Activated CD8-positive, alpha-beta memory T cell treated with anti-CD3 and anti-CD28 coated beads, Interleukin-2, amount 10 ng/mL, durations not matched to agents 7 days and 5 days (primary cell): ENCODE data around the gene CUTA. TPM values are rescaled to one million over a fixed set of nuclear protein-coding genes. Genes with fewer than 3 reads are reported as not detected.

Experiments
- ATAC-seq: fragments of 150-1000 bp; cut with Tn5 transposase; one replicate; pipeline ENCODE4 v1.10.0; 2021; ENCODE audit warnings: moderate library complexity
- CTCF ChIA-PET: fragments of 350-600 bp; sonication (Branson Sonifier 250); formaldehyde crosslinking; loops from one replicate; lab custom pipeline; 2021; ENCODE audit warnings: antibody characterized with exemption; lab: Charles Lee
- DNase-seq: peaks from one replicate; pipeline ENCODE4 v3.0.0-alpha.2; 2020
- H3K27ac Mint-ChIP-seq: one replicate; pipeline ENCODE4 v1.8.0; 2021; ENCODE audit warnings: mild to moderate bottlenecking, mixed read lengths
- H3K27me3 Mint-ChIP-seq: one replicate; pipeline ENCODE4 v1.8.0; 2021; ENCODE audit warnings: mixed read lengths
- H3K36me3 Mint-ChIP-seq: one replicate; pipeline ENCODE4 v1.8.0; 2021; ENCODE audit warnings: mild to moderate bottlenecking, mixed read lengths
- H3K4me1 Mint-ChIP-seq: one replicate; pipeline ENCODE4 v1.8.0; 2021; ENCODE audit warnings: mixed read lengths
- H3K4me3 Mint-ChIP-seq: one replicate; pipeline ENCODE4 v1.8.0; 2021; ENCODE audit warnings: mild to moderate bottlenecking, moderate library complexity, mixed read lengths
- H3K9me3 Mint-ChIP-seq: one replicate; pipeline ENCODE4 v1.8.0; 2022; ENCODE audit warnings: low read depth, mixed read lengths
- total RNA-seq, 2 experiments: library from RNA; stranded (reverse); gene quantifications; one replicate each; pipeline ENCODE4 v1.2.3, GENCODE V29; 2021

Gene CUTA, protein sequence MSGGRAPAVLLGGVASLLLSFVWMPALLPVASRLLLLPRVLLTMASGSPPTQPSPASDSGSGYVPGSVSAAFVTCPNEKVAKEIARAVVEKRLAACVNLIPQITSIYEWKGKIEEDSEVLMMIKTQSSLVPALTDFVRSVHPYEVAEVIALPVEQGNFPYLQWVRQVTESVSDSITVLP
- 100 to 1,000 TPM; 196 to 197 TPM for total RNA-seq

DNA sequence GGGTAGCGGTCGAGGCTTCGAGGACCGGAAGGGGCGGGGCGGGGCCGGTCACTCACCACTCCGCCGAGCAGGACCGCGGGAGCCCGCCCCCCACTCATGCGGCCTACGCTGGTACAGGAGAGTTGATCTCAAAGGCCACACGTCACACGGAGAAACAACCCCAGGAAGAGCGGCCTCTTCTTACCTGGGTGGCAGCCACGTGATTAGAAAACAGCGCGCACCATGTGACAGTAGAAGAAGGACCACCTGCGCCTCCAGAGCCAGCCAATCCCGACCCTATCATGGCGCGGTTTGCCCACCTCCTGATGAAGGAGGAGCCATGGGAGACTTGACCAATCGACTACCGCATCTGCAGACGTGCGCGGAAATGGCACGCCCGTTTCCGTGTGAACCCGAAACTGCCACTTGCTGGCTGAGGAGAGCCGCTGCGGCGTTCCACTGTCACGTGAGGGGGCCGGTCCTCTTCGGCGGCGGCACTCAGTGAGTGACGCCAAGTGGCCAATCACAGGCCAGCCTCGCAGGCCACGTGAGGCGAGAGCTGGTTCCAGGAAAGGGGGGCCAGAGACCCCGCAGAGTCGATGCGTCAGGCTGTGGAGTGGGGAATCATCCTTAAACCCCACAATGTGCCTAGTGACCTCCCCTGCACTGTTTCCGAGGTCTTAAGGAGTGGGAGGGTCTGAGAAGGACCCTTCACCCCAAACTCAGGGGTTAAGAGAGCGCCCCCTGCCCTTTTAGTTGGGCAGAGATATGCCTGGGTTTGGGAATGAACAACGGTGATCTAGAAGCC lies at the start of gene CUTA:
Gene CUTA (minus strand): TSS at position 205 of the 787 bp plus-strand sequence. CDS start 107 bp downstream, at position 98.
- CTCF ChIA-PET: interaction anchor here (0.6 to 3.3 kb wide), 6 partner anchors 12 to 161 kb away, joined by 3 to 27 read pairs (median 3); partner anchors contain the start of genes BAK1 and ZBTB9
- peaks cover 20% of the 10 kb centered on the region for H3K36me3 Mint-ChIP-seq

DNA sequence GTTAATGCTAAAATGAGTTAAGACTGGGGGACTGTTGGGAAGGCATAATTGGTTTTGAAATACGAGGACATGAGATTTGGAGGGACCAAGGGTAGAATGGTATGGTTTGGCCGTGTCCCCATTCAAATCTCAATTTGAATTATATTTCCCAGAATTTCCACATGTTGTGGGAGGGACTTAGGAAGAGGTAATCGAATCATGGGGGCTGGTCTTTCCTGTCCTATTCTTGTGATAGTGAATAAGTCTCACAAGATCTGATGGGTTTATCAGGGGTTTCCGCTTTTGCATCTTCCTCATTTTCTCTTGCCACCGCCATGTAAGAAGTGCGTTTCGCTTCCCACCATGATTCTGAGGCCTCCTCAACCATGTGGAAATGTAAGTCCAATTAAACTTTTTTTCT lies 49.2 kb upstream of the CUTA start:
- DNase-seq (no peak), ATAC-seq (no peak)
- Mint-ChIP-seq H3K9me3 (no peaks in the 10 kb centered on the region), H3K4me3 (no peak overlapping the region), H3K36me3 (no peaks in the 10 kb centered on the region), H3K4me1 (no peaks in the 10 kb centered on the region), H3K27ac (no peak overlapping the region), H3K27me3 (peaks cover 11% of the 10 kb centered on the region)
- CTCF ChIA-PET: no interaction called here

More for the DNA sequence above, at the start of gene CUTA:
- H3K4me1 Mint-ChIP-seq: peaks cover 58% of the 10 kb centered on the region
- peak within 1 kb of the TSS; percentile 99 for H3K27ac Mint-ChIP-seq
- peaks cover 15% of the 10 kb centered on the region for H3K27me3 Mint-ChIP-seq
- no peaks in the 10 kb centered on the region for H3K9me3 Mint-ChIP-seq
- peak; percentile 100 for DNase-seq
- peak within 1 kb of the TSS; percentile 97 for H3K4me3 Mint-ChIP-seq
- ATAC-seq: peak; percentile 90

DNA sequence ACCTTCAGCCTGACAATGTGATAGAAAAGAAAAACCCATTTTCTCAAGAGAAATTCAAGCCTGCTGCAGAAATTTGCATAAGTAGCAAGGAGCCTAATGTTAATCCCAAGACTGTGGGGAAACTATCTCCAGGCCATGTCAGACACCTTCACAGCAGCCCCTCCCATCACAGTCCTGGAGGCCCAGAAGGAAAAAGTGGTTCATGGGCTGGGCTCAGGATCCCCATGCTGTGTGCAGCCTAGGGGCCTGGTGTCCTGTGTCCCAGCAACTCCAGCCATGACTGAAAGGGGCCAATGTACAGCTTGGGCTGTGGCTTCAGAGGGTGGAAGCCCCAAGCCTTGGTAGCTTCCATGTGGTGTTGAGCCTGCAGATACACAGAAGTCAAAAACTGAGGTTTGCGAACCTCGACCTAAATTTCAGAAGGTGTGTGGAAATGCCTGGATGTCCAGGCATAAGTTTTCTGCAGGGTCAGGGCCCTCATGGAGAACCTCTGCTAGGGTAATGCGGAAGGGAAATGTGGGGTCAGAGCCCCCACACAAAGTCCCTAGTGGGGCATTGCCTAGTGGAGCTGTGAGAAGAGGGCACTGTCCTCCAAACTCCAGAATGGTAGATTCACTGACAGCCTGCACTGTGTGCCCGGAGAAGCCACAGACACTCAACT lies 48.3 kb upstream of the CUTA start:
- no peaks in the 10 kb centered on the region for H3K4me1 Mint-ChIP-seq
- ATAC-seq (no peak), DNase-seq (no peak)
- peaks cover 11% of the 10 kb centered on the region for H3K27me3 Mint-ChIP-seq
- no peak overlapping the region for H3K4me3 Mint-ChIP-seq
- no peaks in the 10 kb centered on the region for H3K9me3 Mint-ChIP-seq
- CTCF ChIA-PET: interaction anchor here (0.7 kb wide), 1 partner anchor 10 kb away, joined by 4 read pairs; no protein-coding TSS in a partner anchor
- no peak overlapping the region for H3K27ac Mint-ChIP-seq
- no peaks in the 10 kb centered on the region for H3K36me3 Mint-ChIP-seq

DNA sequence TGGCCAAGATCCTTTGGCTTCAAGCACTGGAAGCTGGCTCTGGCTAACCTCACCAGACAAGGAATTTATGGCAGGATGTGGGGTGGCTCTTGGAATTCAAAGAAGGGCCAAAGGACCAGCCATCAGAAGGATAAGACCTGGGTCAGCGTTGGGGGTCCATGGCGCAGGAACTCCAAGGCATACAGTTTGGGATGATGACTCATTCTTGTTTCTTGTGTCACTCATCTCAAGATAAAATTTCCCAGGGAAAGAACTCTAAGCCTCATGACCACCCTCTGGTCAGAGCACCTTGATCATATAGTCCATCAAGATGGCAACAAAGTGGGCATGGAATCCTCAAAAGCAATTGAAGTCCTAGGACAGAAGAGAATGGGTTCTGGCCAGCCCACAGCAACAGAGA lies 41.3 kb upstream of the CUTA start:
- ATAC-seq: no peak
- H3K4me3 Mint-ChIP-seq: no peak overlapping the region

DNA sequence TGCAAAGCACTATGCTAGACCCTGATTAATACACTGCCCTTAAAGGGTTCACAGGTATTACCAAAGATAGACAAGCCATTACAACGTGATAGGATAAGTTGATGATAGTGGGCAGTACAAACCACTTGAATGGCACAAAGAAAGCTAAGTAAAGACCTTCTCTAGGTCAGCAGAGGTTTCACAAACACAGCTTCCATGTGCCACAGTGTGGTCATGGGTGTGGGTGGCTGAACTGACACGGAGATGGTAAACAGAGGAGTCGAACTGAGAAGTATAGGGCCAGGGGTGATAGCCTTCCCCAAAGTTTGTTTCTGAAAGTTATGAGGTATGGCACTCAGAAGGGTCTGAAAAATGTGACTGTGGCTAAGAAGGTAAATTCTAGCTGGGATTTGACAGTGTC lies 40.8 kb upstream of the CUTA start:
- Mint-ChIP-seq H3K36me3 (peaks cover 5% of the 10 kb centered on the region), H3K9me3 (no peaks in the 10 kb centered on the region), H3K4me1 (peaks cover 14% of the 10 kb centered on the region), H3K4me3 (no peak overlapping the region), H3K27ac (no peak overlapping the region), H3K27me3 (peaks cover 7% of the 10 kb centered on the region)
- ATAC-seq (no peak), DNase-seq (no peak)
- CTCF ChIA-PET: no interaction called here

More for the DNA sequence above, 41.3 kb upstream of the CUTA start:
- Mint-ChIP-seq H3K9me3 (no peaks in the 10 kb centered on the region), H3K4me1 (peaks cover 11% of the 10 kb centered on the region), H3K36me3 (peaks cover 5% of the 10 kb centered on the region), H3K27ac (no peak overlapping the region), H3K27me3 (peaks cover 8% of the 10 kb centered on the region)
- CTCF ChIA-PET: no interaction called here
- DNase-seq: no peak

DNA sequence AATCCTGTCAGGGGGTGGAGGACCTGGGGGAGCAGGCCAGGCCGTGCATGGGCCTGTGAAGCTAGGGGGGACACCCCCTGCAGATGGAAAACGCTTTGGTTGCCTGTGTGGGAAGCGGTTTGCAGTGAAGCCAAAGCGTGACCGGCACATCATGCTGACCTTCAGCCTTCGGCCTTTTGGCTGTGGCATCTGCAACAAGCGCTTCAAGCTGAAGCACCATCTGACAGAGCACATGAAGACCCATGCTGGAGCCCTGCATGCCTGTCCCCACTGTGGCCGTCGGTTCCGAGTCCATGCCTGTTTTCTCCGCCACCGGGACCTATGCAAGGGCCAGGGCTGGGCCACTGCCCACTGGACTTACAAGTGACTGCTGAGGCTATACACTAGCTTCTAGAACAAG lies 38.2 kb upstream of the CUTA start:
- Mint-ChIP-seq H3K27me3 (no peaks in the 10 kb centered on the region), H3K4me3 (no peak overlapping the region), H3K27ac (no peak overlapping the region), H3K4me1 (peaks cover 22% of the 10 kb centered on the region), H3K9me3 (no peaks in the 10 kb centered on the region), H3K36me3 (peaks cover 5% of the 10 kb centered on the region)
- DNase-seq: no peak
- ATAC-seq: no peak
- CTCF ChIA-PET: no interaction called here

DNA sequence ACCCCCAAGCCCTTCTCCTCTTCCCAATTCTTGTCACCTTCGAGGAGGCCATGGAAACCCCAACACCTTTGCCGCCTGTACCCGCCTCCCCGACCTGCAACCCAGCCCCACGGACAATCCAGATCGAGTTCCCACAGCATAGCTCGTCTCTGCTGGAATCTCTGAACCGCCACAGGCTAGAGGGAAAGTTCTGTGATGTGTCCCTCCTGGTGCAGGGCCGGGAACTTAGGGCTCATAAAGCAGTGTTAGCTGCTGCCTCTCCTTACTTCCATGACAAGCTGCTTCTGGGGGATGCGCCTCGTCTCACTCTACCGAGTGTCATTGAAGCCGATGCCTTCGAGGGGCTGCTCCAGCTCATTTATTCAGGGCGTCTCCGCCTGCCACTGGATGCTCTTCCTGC lies 37.1 kb upstream of the CUTA start:
- H3K27me3 Mint-ChIP-seq: no peaks in the 10 kb centered on the region
- CTCF ChIA-PET: interaction anchor here (1.1 to 1.8 kb wide), 8 partner anchors 13 to 256 kb away, joined by 3 to 8 read pairs (median 4); partner anchors contain the start of genes BAK1, CUTA, PFDN6 and UQCC2
- peaks cover 22% of the 10 kb centered on the region for H3K4me1 Mint-ChIP-seq
- H3K9me3 Mint-ChIP-seq: no peaks in the 10 kb centered on the region
- DNase-seq: no peak
- peak overlapping the region; percentile 86 for H3K27ac Mint-ChIP-seq
- H3K4me3 Mint-ChIP-seq: peak overlapping the region; percentile 96
- H3K36me3 Mint-ChIP-seq: peaks cover 7% of the 10 kb centered on the region
- ATAC-seq: no peak

DNA sequence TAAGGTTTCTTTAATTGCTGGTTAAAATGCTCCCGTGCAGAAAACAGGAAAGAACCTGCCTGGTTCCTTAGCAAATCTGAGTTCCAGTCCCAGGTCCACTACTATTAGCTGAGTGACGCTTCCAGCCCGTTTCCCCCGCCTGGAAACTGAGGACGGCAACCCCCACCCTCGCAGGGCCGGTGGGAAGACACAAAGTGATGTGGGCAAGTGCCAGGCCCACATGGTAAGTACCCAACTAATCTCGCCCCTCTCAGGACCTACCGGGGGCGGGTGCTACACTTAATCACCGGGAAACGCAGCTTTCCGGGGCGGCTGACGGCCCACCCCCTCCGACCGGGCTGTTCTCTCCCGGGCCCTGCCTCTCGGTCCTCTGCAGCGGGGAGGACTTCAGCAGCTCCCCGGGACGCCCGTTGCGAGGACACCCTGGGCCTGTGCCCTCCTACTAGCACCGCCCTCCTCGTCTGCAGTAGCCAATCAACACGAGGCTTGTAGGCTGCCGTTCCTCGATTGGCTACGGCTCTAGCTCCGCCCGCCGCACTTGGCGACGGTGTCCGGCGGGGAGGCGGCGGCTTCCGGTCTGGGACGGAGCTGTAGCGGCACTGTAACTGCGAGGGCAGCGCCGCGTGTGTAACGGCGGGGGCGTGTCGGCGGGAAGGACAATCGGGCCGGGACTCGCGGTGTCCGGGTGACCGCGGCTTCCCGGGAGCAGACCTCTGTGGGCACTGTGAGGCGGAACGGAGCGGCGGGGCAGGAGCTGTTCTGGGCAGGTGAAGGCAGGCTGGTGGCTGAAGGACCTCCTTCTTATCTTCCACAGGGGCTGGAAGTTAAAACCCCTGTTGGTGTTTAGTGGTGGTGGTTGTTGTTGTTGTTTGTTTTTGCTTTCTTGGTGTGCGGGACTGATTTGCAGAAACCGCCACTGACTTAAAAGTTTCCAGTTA lies 36.4 kb upstream of the CUTA start, which contains the start of gene ZBTB9:
Gene ZBTB9 (plus strand): TSS at position 568 of the 938 bp plus-strand sequence. CDS start 525 bp downstream, outside the sequence.
- no peaks in the 10 kb centered on the region for H3K27me3 Mint-ChIP-seq
- CTCF ChIA-PET: interaction anchor here (1.1 to 1.8 kb wide), 10 partner anchors 14 to 257 kb away, joined by 3 to 8 read pairs (median 4); partner anchors contain the start of genes BAK1, CUTA, PFDN6 and UQCC2

DNA sequence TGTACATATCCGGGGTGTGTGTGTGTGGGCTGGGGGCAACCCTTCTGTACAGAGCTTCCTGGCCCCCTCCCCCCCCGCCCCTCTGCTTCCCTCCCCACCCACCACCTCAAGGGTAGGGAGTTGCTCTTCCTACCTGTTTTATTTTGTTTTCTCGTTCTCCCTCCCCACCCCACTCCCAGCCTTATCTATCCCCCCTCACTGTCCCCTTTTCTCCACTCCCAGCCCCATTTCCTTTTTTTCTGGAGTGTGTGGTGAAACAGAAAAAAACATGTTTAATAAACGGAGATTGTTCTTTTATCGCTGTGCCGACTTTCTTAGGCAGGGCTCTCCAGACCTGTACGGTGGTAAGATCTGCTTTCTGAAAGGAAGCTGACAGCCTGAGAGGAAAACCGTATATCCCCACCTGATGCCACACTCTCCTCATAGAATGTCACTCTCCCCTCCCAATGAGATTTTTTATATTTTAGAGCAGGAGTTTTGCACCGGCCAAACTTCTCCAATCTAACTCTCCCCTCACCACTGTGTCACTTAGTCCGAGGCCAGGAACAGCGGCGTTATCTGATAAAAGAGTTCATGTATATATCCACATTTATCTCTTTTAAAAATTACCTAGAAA lies 35.6 kb upstream of the CUTA start:
- no peaks in the 10 kb centered on the region for H3K27me3 Mint-ChIP-seq
- ATAC-seq (no peak), DNase-seq (no peak)
- H3K36me3 Mint-ChIP-seq: peaks cover 10% of the 10 kb centered on the region
- no peaks in the 10 kb centered on the region for H3K9me3 Mint-ChIP-seq
- H3K4me3 Mint-ChIP-seq: peak overlapping the region; percentile 96
- peak overlapping the region; percentile 86 for H3K27ac Mint-ChIP-seq
- H3K4me1 Mint-ChIP-seq: peaks cover 22% of the 10 kb centered on the region
- CTCF ChIA-PET: interaction anchor here (1.3 to 1.8 kb wide), 7 partner anchors 15 to 164 kb away, joined by 3 to 8 read pairs (median 4); partner anchors contain the start of genes BAK1, PFDN6 and WDR46

More for the DNA sequence above, 36.4 kb upstream of the CUTA start, which contains the start of gene ZBTB9:
- no peaks in the 10 kb centered on the region for H3K9me3 Mint-ChIP-seq
- H3K27ac Mint-ChIP-seq: peak within 1 kb of the TSS; percentile 86
- DNase-seq (peak; percentile 98), ATAC-seq (peak; percentile 99)
- peaks cover 7% of the 10 kb centered on the region for H3K36me3 Mint-ChIP-seq
- peak within 1 kb of the TSS; percentile 96 for H3K4me3 Mint-ChIP-seq
- peaks cover 22% of the 10 kb centered on the region for H3K4me1 Mint-ChIP-seq

DNA sequence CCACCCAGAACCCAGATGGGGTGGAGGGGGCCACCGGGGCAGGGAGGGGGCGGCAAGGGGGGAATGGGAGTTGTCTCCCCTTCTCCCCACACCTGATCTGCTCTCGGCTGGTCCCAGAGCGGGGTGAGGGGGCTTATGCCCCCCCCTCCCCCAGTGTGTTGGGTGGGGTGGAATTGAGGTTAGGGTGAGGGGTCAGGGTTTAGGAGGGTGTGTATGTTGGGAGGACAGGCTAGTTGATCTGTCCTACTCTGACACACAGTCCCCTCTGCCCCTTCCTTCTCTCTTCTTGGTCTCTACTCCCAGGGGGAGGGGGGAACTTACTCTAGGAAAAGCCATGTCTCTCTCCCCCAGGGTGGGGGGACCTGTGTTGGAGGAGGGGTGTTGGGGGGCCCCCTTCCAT lies 34.6 kb upstream of the CUTA start:
- CTCF ChIA-PET: no interaction called here
- DNase-seq: no peak
- Mint-ChIP-seq H3K4me1 (peaks cover 22% of the 10 kb centered on the region), H3K27me3 (no peaks in the 10 kb centered on the region), H3K9me3 (no peaks in the 10 kb centered on the region), H3K27ac (no peak overlapping the region), H3K4me3 (no peak overlapping the region), H3K36me3 (peaks cover 10% of the 10 kb centered on the region)
- ATAC-seq: no peak

DNA sequence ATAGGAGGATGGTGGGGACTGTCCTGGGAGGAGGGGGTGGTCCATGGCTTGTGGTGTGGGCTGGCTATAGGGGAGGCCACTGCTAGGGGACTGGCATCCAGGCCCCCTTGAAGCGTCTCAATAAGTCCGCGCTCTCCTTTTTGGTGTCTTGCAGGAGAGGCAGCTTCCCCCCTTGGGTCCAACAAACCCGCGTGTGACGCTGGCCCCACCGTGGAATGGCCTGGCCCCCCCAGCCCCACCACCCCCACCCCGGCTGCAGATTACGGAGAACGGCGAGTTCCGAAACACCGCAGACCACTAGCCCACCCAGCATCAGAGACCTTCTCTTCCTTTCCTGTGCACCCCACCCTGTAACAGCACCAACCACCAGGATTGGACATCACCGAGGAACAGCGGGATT lies 33.7 kb upstream of the CUTA start:
- Mint-ChIP-seq H3K4me3 (no peak overlapping the region), H3K27me3 (no peaks in the 10 kb centered on the region), H3K27ac (no peak overlapping the region), H3K36me3 (peaks cover 10% of the 10 kb centered on the region), H3K9me3 (no peaks in the 10 kb centered on the region), H3K4me1 (peaks cover 22% of the 10 kb centered on the region)
- DNase-seq (no peak), ATAC-seq (no peak)
- CTCF ChIA-PET: no interaction called here

DNA sequence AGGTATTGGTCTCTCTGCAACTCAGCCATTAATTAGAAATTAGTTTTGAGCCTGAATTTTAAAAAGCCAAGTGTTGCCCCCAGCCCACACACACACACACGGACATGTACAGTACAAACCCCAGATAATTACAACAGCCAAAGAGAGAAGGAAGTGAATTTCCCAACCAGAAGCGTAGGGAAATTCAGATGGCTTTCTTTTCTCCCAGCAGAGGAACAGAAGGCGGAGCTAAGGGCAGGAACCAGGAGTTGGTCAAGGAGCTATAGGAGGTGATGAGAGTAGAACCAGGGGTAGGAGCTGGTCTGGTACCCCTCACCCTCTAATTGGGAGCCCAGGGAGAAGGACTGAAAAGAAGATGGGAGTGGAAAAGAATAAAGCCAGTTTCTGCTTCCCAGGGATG lies 32.5 kb upstream of the CUTA start:
- no peak for DNase-seq
- Mint-ChIP-seq H3K4me3 (no peak overlapping the region), H3K27me3 (no peaks in the 10 kb centered on the region), H3K4me1 (peaks cover 21% of the 10 kb centered on the region), H3K27ac (no peak overlapping the region), H3K9me3 (no peaks in the 10 kb centered on the region), H3K36me3 (peaks cover 14% of the 10 kb centered on the region)
- ATAC-seq: no peak
- CTCF ChIA-PET: interaction anchor here (1.6 kb wide), 1 partner anchor 20 kb away, joined by 6 read pairs; no protein-coding TSS in a partner anchor
